ENCODE data around the gene ACTR1A.

The ACTR1A gene

DNA sequence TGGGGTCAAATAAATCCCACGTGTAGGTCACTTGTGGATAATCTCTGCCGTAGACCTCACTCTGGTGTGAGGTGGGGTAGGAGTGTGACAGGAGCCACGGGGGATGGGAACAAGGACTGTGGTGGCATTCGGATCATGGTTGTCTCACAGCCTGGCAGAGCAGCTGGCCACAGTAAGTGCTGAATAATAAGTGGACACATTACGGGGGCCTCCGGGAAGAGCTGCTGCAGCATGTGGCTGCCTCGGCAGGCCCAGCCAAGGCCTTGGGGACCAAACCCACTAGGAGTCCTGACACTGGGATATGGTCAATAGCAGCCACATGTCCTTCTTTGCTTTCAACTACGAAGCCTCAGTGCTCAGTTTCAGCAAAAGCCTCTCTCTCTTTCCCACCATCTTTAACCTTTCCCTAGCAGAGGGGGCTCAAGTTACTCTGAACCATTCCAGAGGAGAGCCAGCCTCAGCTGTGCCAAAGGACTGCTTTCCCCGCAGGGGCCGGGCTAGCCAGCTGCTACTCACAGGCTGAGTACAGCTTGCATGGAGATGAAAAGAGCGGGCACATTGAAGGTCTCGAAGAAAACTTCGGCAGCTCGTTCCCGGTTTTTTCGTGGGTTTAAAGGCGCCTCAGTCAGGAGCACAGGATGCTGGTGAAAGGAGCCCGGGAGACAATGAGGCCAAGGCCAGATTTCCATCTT lies 17.3 kb downstream of the ACTR1A start:
- peaks cover 3% of the 10 kb centered on the region for H3K4me1 Mint-ChIP-seq (ENCODE audit: low read depth)
- no peaks in the 10 kb centered on the region for H3K27me3 Mint-ChIP-seq (ENCODE audit: low read depth)
- peaks cover 57% of the 10 kb centered on the region for H3K36me3 Mint-ChIP-seq (ENCODE audit: low read depth)
- H3K27ac Mint-ChIP-seq = no peak overlapping the region
- no peaks in the 10 kb centered on the region for H3K9me3 Mint-ChIP-seq
- no peak for DNase-seq (ENCODE audit: low spot score)
- no peak overlapping the region for H3K4me3 Mint-ChIP-seq

GRCh38 chr10:102484021-102484420 lies 18.5 kb downstream of the ACTR1A start:
- DNase-seq (ENCODE audit: low spot score) = no peak
- H3K27ac Mint-ChIP-seq = no peak overlapping the region
- no peak overlapping the region for H3K4me3 Mint-ChIP-seq
- H3K27me3 Mint-ChIP-seq (ENCODE audit: low read depth) = no peaks in the 10 kb centered on the region
- H3K9me3 Mint-ChIP-seq = no peaks in the 10 kb centered on the region
- peaks cover 2% of the 10 kb centered on the region for H3K4me1 Mint-ChIP-seq (ENCODE audit: low read depth)
- H3K36me3 Mint-ChIP-seq (ENCODE audit: low read depth) = peaks cover 58% of the 10 kb centered on the region

GRCh38 chr10:102480396-102480795 lies 22.1 kb downstream of the ACTR1A start:
- H3K36me3 Mint-ChIP-seq (ENCODE audit: low read depth) = peaks cover 48% of the 10 kb centered on the region
- H3K27ac Mint-ChIP-seq = no peak overlapping the region
- peaks cover 8% of the 10 kb centered on the region for H3K4me1 Mint-ChIP-seq (ENCODE audit: low read depth)
- H3K27me3 Mint-ChIP-seq (ENCODE audit: low read depth) = no peaks in the 10 kb centered on the region
- no peak overlapping the region for H3K4me3 Mint-ChIP-seq
- no peaks in the 10 kb centered on the region for H3K9me3 Mint-ChIP-seq
- no peak for DNase-seq (ENCODE audit: low spot score)

DNA sequence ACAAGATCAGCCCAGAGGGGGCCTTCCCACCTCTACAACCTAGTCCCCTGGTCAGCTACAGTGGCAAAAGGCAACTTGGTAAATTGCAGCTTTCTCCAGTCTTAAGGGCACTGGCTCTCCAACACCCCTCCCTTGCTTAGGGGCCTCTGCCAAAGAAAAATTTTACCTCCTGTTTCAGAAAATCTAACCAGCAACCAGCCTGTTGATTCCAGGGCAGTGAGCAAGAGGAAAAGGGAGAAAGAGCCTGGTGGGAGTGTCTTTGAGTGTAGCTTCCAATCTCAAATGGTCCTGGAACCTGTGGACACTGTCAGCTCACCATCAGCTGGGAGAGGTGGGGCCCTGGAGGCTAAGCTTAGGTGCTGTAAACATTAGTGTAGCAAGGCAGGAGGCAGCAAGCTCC lies 22.9 kb downstream of the ACTR1A start:
- H3K27ac Mint-ChIP-seq = no peak overlapping the region
- H3K4me3 Mint-ChIP-seq = no peak overlapping the region
- peaks cover 8% of the 10 kb centered on the region for H3K4me1 Mint-ChIP-seq (ENCODE audit: low read depth)
- no peaks in the 10 kb centered on the region for H3K27me3 Mint-ChIP-seq (ENCODE audit: low read depth)
- DNase-seq (ENCODE audit: low spot score) = no peak
- H3K9me3 Mint-ChIP-seq = no peaks in the 10 kb centered on the region
- peaks cover 47% of the 10 kb centered on the region for H3K36me3 Mint-ChIP-seq (ENCODE audit: low read depth)

DNA sequence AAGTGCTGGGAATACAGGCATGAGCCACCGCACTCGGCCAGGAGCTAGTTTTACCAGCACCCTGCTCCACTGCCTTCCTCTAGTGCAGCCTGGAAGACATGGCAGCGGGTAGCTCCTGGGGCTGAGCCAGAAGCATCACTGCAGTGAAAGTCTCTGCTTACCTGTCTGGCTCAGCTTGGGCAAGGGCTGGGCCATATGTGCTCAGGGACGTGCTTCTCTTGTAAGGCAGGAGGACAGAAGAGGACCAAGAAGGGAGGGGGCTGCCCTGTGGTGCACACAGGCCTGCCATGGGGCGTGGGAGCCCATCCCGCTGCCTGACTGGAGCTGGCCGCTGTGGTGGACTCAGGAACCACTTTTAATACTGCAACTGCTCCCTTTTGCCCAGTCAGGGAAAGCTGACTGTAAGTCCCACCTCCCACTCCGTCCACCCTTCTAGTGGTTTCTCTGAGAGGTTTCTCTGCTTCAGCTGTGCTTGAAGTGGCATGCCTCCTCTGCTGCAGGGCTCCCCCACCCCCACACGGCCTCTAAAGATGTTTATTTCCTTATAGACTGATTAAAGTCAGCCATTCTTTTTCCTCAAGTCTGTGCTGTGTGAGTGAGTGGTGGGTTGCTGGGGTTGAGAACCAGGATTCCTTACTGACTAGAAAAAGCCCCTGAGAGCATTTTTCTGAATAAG lies 25.9 kb downstream of the ACTR1A start:
- no peak overlapping the region for H3K4me3 Mint-ChIP-seq
- no peaks in the 10 kb centered on the region for H3K9me3 Mint-ChIP-seq
- no peak for DNase-seq (ENCODE audit: low spot score)
- H3K4me1 Mint-ChIP-seq (ENCODE audit: low read depth) = peaks cover 14% of the 10 kb centered on the region
- H3K27me3 Mint-ChIP-seq (ENCODE audit: low read depth) = no peaks in the 10 kb centered on the region
- H3K27ac Mint-ChIP-seq = no peak overlapping the region
- peaks cover 22% of the 10 kb centered on the region for H3K36me3 Mint-ChIP-seq (ENCODE audit: low read depth)

DNA sequence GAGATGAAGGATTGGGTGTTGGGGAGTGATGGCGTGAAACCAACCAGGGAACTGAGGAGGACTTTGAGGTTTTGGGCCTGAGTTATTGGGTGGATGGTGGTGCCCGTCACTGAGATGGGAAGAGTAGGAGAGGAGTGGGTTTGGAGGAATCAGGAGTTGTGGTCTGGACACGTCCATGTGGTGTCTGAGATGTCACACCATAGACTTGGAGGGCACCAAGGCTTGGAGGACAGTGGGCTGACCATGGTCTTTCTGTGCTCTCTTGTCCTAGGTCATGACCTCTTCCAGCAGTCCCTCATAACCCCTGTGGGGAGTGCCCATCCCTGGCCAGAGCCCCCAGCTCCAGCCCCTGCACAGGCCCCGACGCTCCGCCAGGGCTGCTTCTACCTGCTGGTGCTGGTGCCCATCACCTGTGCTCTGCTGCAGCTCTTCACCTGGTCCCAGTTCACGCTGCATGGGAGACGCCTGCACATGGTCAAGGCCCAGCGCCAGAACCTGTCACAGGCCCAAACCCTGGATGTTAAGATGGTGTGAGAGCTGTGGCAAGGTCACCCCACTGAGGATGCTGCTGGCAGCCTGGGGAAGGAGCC lies 27.0 kb downstream of the ACTR1A start:
- H3K27ac Mint-ChIP-seq = no peak overlapping the region
- H3K9me3 Mint-ChIP-seq = no peaks in the 10 kb centered on the region
- DNase-seq (ENCODE audit: low spot score) = no peak
- H3K36me3 Mint-ChIP-seq (ENCODE audit: low read depth) = peaks cover 17% of the 10 kb centered on the region
- peaks cover 14% of the 10 kb centered on the region for H3K4me1 Mint-ChIP-seq (ENCODE audit: low read depth)
- no peaks in the 10 kb centered on the region for H3K27me3 Mint-ChIP-seq (ENCODE audit: low read depth)
- H3K4me3 Mint-ChIP-seq = no peak overlapping the region

GRCh38 chr10:102473445-102474331 lies 28.8 kb downstream of the ACTR1A start:
- DNase-seq (ENCODE audit: low spot score) = no peak
- Mint-ChIP-seq H3K27ac (peak overlapping the region; percentile 9), H3K27me3 (ENCODE audit: low read depth) (no peaks in the 10 kb centered on the region), H3K4me1 (ENCODE audit: low read depth) (peaks cover 9% of the 10 kb centered on the region), H3K9me3 (no peaks in the 10 kb centered on the region), H3K4me3 (no peak overlapping the region), H3K36me3 (ENCODE audit: low read depth) (peaks cover 12% of the 10 kb centered on the region)

DNA sequence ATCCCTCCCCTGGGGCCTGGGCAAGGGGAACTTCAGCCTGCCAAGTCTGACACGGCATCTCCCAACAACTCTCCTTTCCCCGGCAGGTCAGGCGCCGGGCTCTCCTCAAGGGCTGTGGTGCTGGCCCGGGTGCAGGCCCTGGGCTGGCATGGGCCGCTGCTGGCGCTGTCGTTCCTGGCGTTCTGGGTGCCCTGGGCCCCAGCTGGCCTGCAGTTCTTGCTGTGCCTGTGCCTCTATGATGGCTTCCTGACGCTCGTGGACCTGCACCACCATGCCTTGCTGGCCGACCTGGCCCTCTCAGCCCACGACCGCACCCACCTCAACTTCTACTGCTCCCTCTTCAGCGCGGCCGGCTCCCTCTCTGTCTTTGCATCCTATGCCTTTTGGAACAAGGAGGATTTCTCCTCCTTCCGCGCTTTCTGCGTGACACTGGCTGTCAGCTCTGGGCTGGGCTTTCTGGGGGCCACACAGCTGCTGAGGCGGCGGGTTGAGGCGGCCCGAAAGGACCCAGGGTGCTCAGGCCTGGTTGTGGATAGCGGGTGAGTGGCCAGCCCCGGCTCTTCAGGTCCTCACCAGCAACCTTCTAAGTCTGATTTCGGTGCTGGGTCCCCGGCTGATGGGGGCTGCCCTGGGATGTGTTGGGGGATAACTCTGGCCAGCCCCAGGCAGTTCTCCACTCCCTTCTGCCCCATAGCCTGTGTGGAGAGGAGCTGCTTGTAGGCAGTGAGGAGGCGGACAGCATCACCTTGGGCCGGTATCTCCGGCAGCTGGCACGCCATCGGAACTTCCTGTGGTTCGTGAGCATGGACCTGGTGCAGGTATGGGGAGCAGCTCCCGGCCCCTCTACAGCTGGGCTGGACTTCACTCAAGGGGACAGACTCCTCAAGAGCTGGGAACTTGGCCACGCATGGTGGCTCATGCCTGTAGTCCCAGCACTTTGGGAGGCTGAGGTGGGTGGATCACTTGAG lies 31.6 kb downstream of the ACTR1A start:
- Mint-ChIP-seq H3K27ac (no peak overlapping the region), H3K27me3 (ENCODE audit: low read depth) (no peaks in the 10 kb centered on the region), H3K4me3 (no peak overlapping the region), H3K36me3 (ENCODE audit: low read depth) (peaks cover 9% of the 10 kb centered on the region), H3K9me3 (no peaks in the 10 kb centered on the region), H3K4me1 (ENCODE audit: low read depth) (peaks cover 6% of the 10 kb centered on the region)
- DNase-seq (ENCODE audit: low spot score) = no peak

GRCh38 chr10:102468683-102469082 lies 33.8 kb downstream of the ACTR1A start:
- Mint-ChIP-seq H3K4me3 (no peak overlapping the region), H3K36me3 (ENCODE audit: low read depth) (peaks cover 4% of the 10 kb centered on the region), H3K27ac (no peak overlapping the region), H3K4me1 (ENCODE audit: low read depth) (peaks cover 7% of the 10 kb centered on the region), H3K9me3 (no peaks in the 10 kb centered on the region), H3K27me3 (ENCODE audit: low read depth) (no peaks in the 10 kb centered on the region)
- DNase-seq (ENCODE audit: low spot score) = no peak

DNA sequence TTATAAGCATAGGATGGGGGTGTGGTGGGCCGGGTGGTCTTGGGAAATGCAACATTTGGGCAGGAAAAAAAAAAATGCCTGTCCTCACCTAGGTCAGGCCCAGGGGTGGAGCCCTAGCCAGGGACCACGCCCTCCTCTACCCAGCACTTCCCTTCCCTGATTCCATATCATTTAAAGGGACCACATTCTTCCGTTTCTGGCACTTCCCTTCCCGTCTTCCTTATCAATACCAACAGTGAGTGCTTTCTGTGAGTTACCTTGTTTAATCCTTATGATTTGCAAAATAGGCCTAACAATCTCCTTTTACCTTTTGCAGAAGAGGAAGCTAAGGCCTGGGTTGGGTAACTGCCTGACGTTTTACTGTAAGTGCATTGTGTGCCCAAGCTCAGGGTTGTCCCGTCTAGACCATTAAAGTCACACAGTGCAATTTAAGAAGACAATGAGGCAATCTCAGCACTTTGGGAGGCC lies 34.5 kb downstream of the ACTR1A start:
- no peak for DNase-seq (ENCODE audit: low spot score)
- Mint-ChIP-seq H3K27me3 (ENCODE audit: low read depth) (no peaks in the 10 kb centered on the region), H3K36me3 (ENCODE audit: low read depth) (peaks cover 4% of the 10 kb centered on the region), H3K9me3 (no peaks in the 10 kb centered on the region), H3K27ac (no peak overlapping the region), H3K4me1 (ENCODE audit: low read depth) (peaks cover 2% of the 10 kb centered on the region), H3K4me3 (no peak overlapping the region)

- H3K4me3 Mint-ChIP-seq = no peak overlapping the region
- no peaks in the 10 kb centered on the region for H3K9me3 Mint-ChIP-seq
- no peaks in the 10 kb centered on the region for H3K27me3 Mint-ChIP-seq (ENCODE audit: low read depth)
- no peak for DNase-seq (ENCODE audit: low spot score)
- H3K36me3 Mint-ChIP-seq (ENCODE audit: low read depth) = peaks cover 4% of the 10 kb centered on the region
- peaks cover 8% of the 10 kb centered on the region for H3K4me1 Mint-ChIP-seq (ENCODE audit: low read depth)
- H3K27ac Mint-ChIP-seq = no peak overlapping the region
Observed at GRCh38 chr10:102467318-102467717, 35.2 kb downstream of the ACTR1A start.

GRCh38 chr10:102465466-102465865 lies 37.0 kb downstream of the ACTR1A start:
- Mint-ChIP-seq H3K9me3 (no peaks in the 10 kb centered on the region), H3K4me1 (ENCODE audit: low read depth) (peaks cover 23% of the 10 kb centered on the region)
- no peak for DNase-seq (ENCODE audit: low spot score)

GRCh38 chr10:102463983-102464382 lies 38.5 kb downstream of the ACTR1A start:
- H3K4me1 Mint-ChIP-seq (ENCODE audit: low read depth) = peaks cover 25% of the 10 kb centered on the region
- H3K27ac Mint-ChIP-seq = no peak overlapping the region
- H3K4me3 Mint-ChIP-seq = no peak overlapping the region
- H3K27me3 Mint-ChIP-seq (ENCODE audit: low read depth) = no peaks in the 10 kb centered on the region
- DNase-seq (ENCODE audit: low spot score) = no peak
- no peaks in the 10 kb centered on the region for H3K9me3 Mint-ChIP-seq
- H3K36me3 Mint-ChIP-seq (ENCODE audit: low read depth) = peaks cover under 1% of the 10 kb centered on the region

More at GRCh38 chr10:102465466-102465865, 37.0 kb downstream of the ACTR1A start:
- H3K27ac Mint-ChIP-seq = no peak overlapping the region
- H3K4me3 Mint-ChIP-seq = no peak overlapping the region
- H3K36me3 Mint-ChIP-seq (ENCODE audit: low read depth) = peaks cover 4% of the 10 kb centered on the region
- H3K27me3 Mint-ChIP-seq (ENCODE audit: low read depth) = no peaks in the 10 kb centered on the region

Data from T-helper 2 cell treated with Interferon-gamma antibody and Interleukin-4, amounts not matched to agents 5 μg/mL and 100 μg/mL, for 36 hours (primary cell).